WTC11 (cell line): ENCODE results near the gene PHF12.

Experiments
- CBFB ChIP-seq: sonication (generic); formaldehyde crosslinking; IDR thresholded peaks from 2 replicates; pipeline ENCODE4 v1.8.1; 2022; ENCODE audit warnings: mild to moderate bottlenecking, low read depth, missing genetic modification reagents
- GABPB1 ChIP-seq: sonication (generic); formaldehyde crosslinking; IDR thresholded peaks from 2 replicates; pipeline ENCODE4 v1.8.1; 2023; ENCODE audit warnings: mild to moderate bottlenecking, missing genetic modification reagents
- RELA ChIP-seq: sonication (generic); formaldehyde crosslinking; IDR thresholded peaks from 2 replicates; pipeline ENCODE4 v1.8.1; 2022; ENCODE audit warnings: missing genetic modification reagents, mild to moderate bottlenecking, borderline replicate concordance
- TP53 ChIP-seq: sonication (generic); formaldehyde crosslinking; IDR thresholded peaks from 2 replicates; pipeline ENCODE4 v1.8.1; 2023; ENCODE audit warnings: mild to moderate bottlenecking, missing genetic modification reagents
- TF ChIP-seq, protein P1 (sequence below): fragments of 200-600 bp; IDR thresholded peaks from 2 replicates; pipeline ENCODE4 v1.8.0; 2022; ENCODE audit warnings: antibody characterized with exemption
- TF ChIP-seq, protein P2 (sequence below): sonication (generic); formaldehyde crosslinking; conservative IDR thresholded peaks from 2 replicates; pipeline ENCODE4 v1.8.1; 2022; ENCODE audit warnings: mild to moderate bottlenecking, missing genetic modification reagents
- TF ChIP-seq, protein P3 (sequence below): fragments of 250-450 bp; sonication (Bioruptor Pico); conservative IDR thresholded peaks from 2 replicates; pipeline ENCODE4 v1.9.0; 2021; ENCODE audit warnings: mild to moderate bottlenecking
- TF ChIP-seq, protein P4 (sequence below): sonication (generic); formaldehyde crosslinking; IDR thresholded peaks from 2 replicates; pipeline ENCODE4 v1.8.0; 2022; ENCODE audit warnings: mild to moderate bottlenecking, missing genetic modification reagents

DNA sequence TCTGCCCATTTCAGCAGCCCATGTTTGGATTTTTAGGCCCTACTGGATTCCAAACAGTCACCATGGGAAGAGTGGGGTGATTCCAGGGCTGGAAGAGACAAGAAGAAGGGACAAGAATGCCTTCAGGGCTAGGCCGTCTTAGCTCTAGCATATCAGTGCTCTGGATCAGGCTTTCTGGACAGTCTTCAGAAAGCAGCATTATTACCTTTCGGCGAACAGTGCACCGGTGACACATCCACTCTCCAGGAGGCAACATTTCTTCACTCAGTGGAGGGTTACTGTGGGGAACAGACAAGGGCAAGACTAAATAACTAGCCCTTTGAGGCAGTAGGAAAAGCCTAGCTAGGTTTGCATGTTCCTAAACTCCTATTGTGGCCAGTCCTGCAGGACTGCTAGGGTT lies 24.5 kb downstream of the PHF12 start:
- TF ChIP-seq CBFB (CRISPR knock-in tag), result no peak
- TF ChIP-seq, protein P1, sequence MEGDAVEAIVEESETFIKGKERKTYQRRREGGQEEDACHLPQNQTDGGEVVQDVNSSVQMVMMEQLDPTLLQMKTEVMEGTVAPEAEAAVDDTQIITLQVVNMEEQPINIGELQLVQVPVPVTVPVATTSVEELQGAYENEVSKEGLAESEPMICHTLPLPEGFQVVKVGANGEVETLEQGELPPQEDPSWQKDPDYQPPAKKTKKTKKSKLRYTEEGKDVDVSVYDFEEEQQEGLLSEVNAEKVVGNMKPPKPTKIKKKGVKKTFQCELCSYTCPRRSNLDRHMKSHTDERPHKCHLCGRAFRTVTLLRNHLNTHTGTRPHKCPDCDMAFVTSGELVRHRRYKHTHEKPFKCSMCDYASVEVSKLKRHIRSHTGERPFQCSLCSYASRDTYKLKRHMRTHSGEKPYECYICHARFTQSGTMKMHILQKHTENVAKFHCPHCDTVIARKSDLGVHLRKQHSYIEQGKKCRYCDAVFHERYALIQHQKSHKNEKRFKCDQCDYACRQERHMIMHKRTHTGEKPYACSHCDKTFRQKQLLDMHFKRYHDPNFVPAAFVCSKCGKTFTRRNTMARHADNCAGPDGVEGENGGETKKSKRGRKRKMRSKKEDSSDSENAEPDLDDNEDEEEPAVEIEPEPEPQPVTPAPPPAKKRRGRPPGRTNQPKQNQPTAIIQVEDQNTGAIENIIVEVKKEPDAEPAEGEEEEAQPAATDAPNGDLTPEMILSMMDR, result no peak
- TF ChIP-seq, protein P2, sequence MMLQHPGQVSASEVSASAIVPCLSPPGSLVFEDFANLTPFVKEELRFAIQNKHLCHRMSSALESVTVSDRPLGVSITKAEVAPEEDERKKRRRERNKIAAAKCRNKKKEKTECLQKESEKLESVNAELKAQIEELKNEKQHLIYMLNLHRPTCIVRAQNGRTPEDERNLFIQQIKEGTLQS (CRISPR knock-in tag), result no peak
- TF ChIP-seq, protein P3, sequence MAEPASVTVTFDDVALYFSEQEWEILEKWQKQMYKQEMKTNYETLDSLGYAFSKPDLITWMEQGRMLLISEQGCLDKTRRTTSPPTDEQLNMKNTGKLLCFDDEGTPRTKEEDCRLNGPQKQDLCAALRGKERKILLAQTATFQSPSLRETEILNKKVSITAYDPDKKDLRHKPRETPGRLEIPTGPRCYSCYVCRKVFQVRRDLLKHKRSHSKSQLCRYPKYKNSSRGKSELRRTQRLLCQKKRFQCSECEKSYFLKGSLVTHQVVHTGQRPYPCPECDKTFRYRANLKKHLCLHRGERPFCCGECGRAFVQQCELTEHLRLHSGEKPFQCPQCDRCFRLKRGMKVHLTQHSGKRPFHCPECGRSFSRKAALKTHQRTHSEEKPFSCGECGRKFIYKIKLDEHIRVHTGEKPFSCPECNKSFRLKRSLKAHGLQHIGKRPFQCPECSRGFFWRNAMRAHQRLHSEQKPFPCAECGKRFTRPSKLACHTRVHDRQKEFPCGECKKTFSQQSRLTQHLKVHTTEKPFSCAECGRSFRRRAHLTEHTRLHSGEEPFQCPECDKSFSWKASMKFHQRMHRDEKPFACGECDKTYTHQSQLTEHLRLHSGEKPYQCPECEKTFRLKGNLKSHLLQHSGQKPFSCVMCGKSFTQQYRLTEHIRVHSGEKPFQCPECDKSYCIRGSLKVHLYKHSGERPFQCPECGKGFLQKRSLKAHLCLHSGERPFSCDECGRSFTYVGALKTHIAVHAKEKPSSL (CRISPR knock-in tag), result no peak
- TF ChIP-seq, protein P4, sequence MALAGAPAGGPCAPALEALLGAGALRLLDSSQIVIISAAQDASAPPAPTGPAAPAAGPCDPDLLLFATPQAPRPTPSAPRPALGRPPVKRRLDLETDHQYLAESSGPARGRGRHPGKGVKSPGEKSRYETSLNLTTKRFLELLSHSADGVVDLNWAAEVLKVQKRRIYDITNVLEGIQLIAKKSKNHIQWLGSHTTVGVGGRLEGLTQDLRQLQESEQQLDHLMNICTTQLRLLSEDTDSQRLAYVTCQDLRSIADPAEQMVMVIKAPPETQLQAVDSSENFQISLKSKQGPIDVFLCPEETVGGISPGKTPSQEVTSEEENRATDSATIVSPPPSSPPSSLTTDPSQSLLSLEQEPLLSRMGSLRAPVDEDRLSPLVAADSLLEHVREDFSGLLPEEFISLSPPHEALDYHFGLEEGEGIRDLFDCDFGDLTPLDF (CRISPR knock-in tag), result no peak
- no peak for TF ChIP-seq GABPB1 (CRISPR knock-in tag)
- TF ChIP-seq TP53 (CRISPR knock-in tag), result no peak
- TF ChIP-seq RELA (CRISPR knock-in tag), result no peak
